T47D (cell line): ENCODE results near the gene SCCPDH.
A peak's percentile ranks its signal among the peaks of the same experiment; 100 is the strongest.
"Not testable (repeated sequence)": the region's sequence is repeated elsewhere in the genome, so short reads cannot be mapped to it uniquely, and the experiment has no call there.

ENCODE experiments used
- DNase-seq, 2 experiments: peaks; one replicate each; pipeline versions ENCODE4 v3.0.0 to v3.0.0-alpha.2; 2011 to 2012; ENCODE audit warnings: low read depth in 1 of 2, low spot score in 1 of 2
- JUND ChIP-seq: IDR thresholded peaks from 2 replicates; pipeline ENCODE4 v1.6.1; 2012; ENCODE audit warnings: low read depth
- in situ Hi-C: cut with HindIII; loops from 2 replicates; pipeline ENCODE4 v1.10.0; 2016; ENCODE audit warnings: low sequenced_read_pairs, low pct_unique_long_range_greater_than_20kb

Gene SCCPDH

DNA sequence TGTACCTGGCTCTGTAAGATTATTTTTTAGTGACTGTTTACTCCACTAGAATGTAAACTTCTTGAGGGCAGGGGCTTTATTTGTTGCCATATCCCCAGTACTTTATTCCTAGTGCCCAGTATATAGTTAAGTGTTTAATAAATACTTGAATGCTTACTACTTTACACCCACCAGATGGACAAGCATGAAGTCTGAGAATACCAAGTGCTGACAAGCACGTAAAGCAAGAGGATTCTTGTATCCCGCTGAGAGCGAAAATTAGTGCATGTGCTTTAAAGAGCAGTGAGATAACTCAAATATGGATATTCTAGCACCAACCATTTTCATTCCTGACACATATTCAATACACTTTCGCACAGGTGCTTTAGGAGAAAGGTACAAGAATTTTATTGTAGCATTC is 1.5 kb upstream of the SCCPDH start:
- no peak for TF ChIP-seq JUND
- no peak for DNase-seq
- in situ Hi-C loops: no loop called here

DNA sequence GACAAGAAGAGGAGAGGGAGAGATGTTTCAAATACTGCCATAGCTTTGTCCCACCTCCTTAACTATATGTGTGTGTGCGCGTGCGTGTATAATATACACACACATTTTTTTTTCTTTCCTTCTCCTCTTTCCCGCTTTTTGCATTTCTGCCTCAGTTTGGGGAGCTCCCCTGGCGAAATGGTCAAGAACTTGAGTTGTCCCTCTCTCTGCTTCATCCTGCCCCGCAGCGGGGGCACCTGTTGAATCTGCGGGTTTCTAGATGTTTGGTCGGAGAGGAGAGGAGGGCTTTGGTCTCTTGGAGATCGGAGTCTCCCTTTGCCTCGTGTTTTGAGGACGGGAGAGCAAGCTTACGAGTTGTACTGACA is 504 bp downstream of the SCCPDH start:
- in situ Hi-C loops: no loop called here
- TF ChIP-seq JUND: no peak
- DNase-seq: peak; percentile 42 to 56

DNA sequence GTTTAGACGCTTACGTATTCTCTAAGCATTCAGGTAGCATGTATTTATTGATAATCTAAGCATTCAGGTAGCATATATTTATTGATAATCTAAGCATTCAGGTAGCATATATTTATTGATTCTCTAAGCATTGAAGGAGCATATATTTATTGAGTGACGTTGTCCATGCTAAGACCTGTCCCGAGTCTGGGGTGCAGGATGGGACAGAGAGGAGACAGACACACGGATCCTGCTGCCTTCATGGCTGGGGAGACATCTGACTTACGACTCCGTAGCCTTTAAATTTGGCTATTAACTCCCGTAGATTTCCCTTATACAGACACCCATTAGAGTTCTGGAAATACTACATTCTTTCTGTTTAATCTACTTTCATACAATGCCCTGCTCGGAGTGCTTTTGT is 982 bp downstream of the SCCPDH start:
- DNase-seq: peak; percentile 35 to 49
- in situ Hi-C loops: no loop called here
- TF ChIP-seq JUND: no peak

DNA sequence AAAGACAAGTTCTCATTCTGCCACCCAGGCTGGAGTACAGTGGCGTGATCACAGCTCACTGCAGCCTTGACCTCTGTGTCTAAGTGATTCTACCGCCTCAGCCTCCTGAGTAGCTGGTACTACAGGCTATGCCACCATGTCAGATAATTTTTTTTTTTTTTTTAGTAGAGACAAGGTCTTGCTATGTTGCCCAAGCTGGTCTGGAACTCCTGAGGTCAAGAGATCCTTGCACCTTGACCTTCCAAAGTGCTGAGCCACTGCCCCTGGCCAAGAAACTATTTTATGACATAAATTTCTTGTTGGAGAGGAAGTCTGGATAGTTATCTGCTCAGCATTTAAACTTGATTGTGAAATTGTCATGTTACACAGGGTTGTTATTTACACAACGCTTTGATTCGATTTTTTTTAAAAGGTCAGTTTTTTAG is 2.1 kb downstream of the SCCPDH start:
- in situ Hi-C loops: no loop called here
- no peak for TF ChIP-seq JUND
- no peak for DNase-seq

DNA sequence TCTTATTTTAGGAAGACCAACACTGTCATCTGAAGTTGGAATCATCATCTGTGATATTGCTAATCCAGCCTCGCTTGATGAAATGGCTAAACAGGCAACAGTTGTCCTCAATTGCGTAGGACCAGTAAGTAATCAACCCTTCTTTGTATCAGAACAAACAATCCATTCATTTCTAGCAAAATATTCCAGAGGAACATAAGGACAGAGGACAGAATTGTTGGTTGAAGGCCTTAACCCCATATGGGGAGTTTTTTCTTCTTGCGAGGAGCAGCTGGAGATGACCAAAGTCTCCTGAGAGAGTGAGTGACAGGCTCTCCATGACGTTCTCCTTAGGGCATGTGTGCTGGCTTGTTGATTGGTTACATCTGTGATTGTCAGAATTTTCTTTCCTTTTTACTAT is 2.7 kb downstream of the SCCPDH start:
- in situ Hi-C loops: no loop called here

DNA sequence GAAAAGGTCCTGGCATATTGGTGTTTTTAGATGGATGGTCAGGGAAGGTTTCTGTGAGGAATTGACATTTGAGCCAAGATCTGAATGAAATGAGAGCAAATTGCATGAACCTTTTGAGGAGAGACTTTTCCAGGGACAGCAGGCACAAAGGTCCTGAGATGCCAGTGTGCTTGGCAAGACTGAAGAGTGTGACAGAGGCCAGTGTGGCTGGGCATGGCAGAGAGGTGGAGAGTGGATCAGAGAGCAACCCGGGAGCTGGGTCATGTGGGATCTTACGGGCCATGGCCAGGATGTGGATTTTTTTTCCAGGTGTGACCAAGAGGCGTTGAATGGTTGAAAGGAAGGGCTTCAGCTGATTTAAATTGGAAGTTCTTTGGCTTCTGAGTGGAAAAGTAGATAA is 3.4 kb downstream of the SCCPDH start:
- in situ Hi-C loops: no loop called here
- TF ChIP-seq JUND: no peak
- no peak for DNase-seq

More for the DNA sequence above, 2.7 kb downstream of the SCCPDH start:
- DNase-seq: no peak
- no peak for TF ChIP-seq JUND

DNA sequence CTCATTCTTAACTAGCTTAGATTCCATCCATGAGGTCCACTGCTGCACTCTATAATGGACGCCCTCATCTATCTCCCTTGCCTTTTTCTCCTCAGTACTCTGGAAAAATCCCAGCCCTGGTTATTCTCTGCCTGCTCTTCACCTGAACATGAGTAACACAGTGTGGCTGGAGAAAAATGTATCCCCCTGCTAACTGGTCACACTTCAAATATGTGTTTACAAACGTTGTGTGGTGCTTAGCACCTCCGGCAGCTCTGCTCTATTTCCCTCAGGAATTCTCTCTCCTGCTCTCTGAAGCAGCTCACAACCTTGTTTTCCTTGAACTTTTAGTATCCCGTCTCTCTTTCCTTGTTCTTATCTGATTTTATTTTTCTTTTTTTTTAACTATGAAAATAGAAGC is 4.1 kb downstream of the SCCPDH start:
- in situ Hi-C loops: no loop called here
- no peak for TF ChIP-seq JUND

DNA sequence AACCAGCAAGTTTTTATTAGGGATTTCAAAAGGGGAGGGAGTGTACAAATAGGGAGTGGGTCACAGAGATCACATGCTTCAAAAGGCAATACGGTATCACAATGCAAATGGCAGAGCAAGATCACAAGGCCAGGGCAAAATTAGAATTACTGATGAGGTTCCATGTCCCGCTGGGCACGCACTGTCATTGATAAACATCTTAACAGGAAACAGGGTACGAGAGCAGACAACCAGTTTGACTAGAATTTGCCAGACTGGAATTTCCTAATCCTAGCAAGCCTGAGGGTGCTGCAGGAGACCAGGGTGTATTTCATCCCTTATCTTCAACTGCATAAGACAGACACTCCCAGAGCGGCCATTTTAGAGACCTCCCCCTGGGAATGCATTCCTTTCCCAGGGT is 4.8 kb downstream of the SCCPDH start:
- in situ Hi-C loops: not testable (repeated sequence)
- DNase-seq: peak in 1 of 2 experiments; percentile 64

More for the DNA sequence above, 4.1 kb downstream of the SCCPDH start:
- DNase-seq: no peak

DNA sequence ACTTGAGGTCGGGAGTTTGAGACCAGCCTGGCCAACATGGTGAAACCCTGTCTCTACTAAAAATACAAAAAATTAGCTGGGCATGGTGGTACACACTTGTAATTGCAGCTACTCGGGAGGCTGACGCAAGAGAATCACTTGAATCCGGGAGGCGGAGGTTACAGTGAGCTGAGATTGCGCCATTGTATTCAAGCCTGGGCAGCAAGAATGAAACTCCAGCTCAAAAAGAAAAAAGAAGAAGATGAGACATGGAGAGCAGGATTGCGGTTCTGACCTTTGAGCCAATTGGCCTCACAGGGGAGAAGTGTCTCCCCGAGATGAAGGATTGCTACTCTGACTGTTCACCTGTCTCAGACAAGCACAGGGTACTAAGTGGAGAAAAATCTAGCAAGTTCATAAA is 6.6 kb downstream of the SCCPDH start:
- in situ Hi-C loops: no loop called here
- no peak for DNase-seq
- no peak for TF ChIP-seq JUND

DNA sequence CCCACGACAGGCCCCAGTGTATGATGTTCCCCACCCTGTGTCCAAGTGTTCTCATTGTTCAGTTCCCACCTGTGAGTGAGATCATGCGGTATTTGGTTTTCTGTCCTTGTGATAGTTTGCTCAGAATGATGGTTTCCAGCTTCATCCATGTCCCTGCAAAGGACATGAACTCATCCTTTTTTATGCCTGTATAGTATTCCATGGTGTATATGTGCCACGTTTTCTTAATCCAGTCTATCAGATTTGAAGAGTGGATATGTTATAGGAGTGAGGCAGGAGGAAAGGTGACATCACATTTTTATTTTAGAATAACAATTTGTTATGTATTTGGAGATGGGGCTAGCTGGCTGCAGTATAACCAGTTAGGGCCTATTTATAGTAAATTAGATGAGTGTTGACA is 7.7 kb downstream of the SCCPDH start:
- in situ Hi-C loops, DNase-seq: not testable (repeated sequence)

DNA sequence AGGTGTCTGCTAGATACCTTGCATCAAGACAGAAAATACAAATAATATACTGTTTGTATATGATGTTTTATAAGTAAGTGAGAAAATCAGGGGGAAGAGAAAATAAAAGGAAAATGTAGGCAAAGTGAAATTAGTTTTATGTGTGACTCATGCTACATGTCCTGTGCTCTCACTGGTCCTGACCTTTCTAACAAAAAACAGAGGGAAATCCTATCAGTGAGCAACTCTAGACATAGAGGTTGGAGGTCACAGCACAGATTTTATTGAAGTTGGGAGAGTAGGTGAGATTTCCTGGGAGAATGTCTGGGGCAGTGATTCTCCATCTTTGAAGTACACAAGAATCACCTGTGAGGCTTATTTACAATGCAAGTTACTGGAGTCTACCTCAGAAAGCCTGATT is 9.5 kb downstream of the SCCPDH start:
- no peak for DNase-seq
- TF ChIP-seq JUND: no peak
- in situ Hi-C loops: no loop called here

DNA sequence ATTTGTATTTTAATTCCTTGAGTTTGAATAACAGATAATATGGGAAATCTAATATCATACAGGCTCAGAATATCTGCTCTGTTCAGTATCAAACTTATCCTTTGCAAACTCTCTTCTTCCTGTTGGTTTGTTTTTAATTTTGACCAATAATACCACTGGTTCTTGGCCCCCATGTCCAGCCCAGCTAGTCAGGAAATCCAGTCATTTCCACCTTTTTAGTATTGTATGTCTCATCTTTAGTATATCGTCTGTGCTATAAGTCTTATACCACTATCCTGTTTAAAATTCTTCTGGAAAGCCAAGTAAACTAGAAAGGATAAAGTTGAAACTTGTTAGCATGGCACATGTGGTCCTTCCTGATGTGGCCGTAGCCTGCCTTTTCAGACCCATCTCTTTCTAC is 10.7 kb downstream of the SCCPDH start:
- in situ Hi-C loops: no loop called here
- no peak for DNase-seq
- TF ChIP-seq JUND: no peak

DNA sequence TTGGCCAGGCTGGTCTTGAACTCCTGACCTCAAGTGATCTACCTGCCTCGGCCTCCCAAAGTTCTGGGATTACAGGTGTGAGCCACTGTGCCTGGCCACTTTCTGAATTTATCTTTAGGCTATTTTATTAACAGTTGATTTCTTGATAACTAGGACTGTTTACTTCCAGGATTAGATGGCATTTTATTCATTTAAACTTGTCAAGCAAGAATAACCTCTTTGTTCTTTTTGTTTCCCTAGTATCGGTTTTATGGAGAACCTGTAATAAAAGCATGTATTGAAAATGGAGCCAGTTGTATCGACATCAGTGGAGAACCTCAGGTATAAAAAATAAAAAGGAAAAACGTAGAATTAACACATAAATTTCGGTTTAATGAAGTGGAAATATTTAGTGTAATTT is 11.5 kb downstream of the SCCPDH start:
- TF ChIP-seq JUND: no peak
- in situ Hi-C loops: no loop called here
- DNase-seq: peak in 1 of 2 experiments; percentile 28

DNA sequence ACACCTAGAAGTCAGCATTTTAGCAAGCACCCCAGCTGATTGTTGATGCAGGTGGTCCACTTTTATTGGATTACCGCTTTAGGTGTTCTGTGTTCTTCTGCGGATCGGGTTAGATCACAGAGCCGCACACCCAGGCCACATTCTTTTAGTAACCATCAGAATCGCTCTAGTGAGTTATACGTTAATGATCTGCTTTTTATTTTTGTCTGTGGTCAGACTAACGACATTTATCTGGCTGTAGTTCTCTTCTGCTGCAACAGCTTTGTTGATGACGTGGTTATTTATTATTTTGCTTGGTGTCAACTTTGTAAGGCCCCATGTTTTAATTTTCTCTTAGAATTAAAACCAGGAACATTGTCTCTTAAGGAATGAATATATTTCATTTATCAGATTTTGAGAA is 18.2 kb downstream of the SCCPDH start:
- in situ Hi-C loops: no loop called here

DNA sequence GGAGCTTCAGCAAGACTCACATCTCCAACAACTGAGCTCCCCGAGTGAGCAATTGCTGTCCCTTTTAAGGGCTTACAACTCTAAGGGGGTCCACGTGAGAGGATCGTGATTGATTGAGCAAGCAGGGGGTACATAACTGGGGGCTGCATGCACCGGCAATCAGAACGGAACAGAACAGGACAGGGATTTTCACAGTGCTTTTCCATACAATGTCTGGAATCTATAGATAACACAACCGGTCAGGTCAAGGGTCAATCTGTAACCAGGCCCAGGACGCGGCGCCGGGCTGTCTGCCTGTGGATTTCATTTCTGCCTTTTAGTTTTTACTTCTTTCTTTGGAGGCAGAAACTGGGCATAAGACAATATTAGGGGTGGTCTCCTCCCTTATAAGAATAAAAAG is 21.9 kb downstream of the SCCPDH start:
- in situ Hi-C loops, DNase-seq: not testable (repeated sequence)

More for the DNA sequence above, 18.2 kb downstream of the SCCPDH start:
- no peak for TF ChIP-seq JUND
- DNase-seq: no peak
